Measurements from ENCODE around the gene ITK. TPM values are rescaled to one million over a fixed set of nuclear protein-coding genes. Genes with fewer than 3 reads are reported as not detected.

The ITK gene
- total and polyA plus RNA-seq, 2 donors (not counting 3 experiments of a cell fraction or from before 2014, with no cell fraction given): not detected

GRCh38 chr5:157130925-157131324 is 49.7 kb upstream of the ITK start:
- Histone ChIP-seq H2AFZ (ENCODE audit: low read depth, low read length) (no peak overlapping the region), H3K27me3 (ENCODE audit: control insufficient read depth in 2 of 2, insufficient read depth in 2 of 2, low read length in 2 of 2) (no peaks in the 10 kb centered on the region), H3K9ac (replicated peaks; ENCODE audit: extremely low read depth, insufficient read depth, low read length) (no peak overlapping the region), H3K36me3 (ENCODE audit: control insufficient read depth in 2 of 2, extremely low read depth in 1 of 2, insufficient read depth in 2 of 2, low read length in 2 of 2) (no peaks in the 10 kb centered on the region), H3K4me2 (ENCODE audit: insufficient read depth, low read length) (no peak overlapping the region), H3K9me3 (replicated peaks; ENCODE audit: control insufficient read depth, insufficient read depth, low read length) (no peaks in the 10 kb centered on the region), H3K4me3 (replicated peaks in 1 of 3; ENCODE audit: insufficient read depth in 1 of 3, low read depth in 1 of 3, low read length in 3 of 3) (no peak overlapping the region), H3K27ac (ENCODE audit: insufficient read depth, low read depth, low read length) (no peak overlapping the region), H3K79me2 (ENCODE audit: control insufficient read depth, insufficient read depth, low read length) (no peaks in the 10 kb centered on the region), H3K4me1 (ENCODE audit: control insufficient read depth, extremely low read depth, insufficient read depth, low read length) (no peaks in the 10 kb centered on the region), H3K9me1 (replicated peaks; ENCODE audit: control insufficient read depth, extremely low read depth, insufficient read depth, low read length) (no peaks in the 10 kb centered on the region), H4K20me1 (replicated peaks; ENCODE audit: control insufficient read depth, extremely low read depth, insufficient read depth, low read length) (no peaks in the 10 kb centered on the region)
- CTCF ChIA-PET: interaction anchor here (3.2 kb wide), 1 partner anchor 1992 kb away, joined by 44 read pairs; no protein-coding TSS in a partner anchor
- dilution Hi-C loops (cut with MboI; ENCODE audit: extremely low pct_ligation_motif_present, low sequenced_read_pairs) (no loop called here), intact Hi-C loops (cut with micrococcal nuclease) (no loop called here)
- no TSS peak for BruUV-seq (replicated peaks)
- no peak for DNase-seq (ENCODE audit: low read depth, low spot score)
- POLR2A ChIA-PET: no interaction called here
- TF ChIP-seq POLR2AphosphoS5 (IDR thresholded peaks at IDR 0.05; ENCODE audit: insufficient read depth, low read depth, low read length): no peak
- no peak for FAIRE-seq

DNA sequence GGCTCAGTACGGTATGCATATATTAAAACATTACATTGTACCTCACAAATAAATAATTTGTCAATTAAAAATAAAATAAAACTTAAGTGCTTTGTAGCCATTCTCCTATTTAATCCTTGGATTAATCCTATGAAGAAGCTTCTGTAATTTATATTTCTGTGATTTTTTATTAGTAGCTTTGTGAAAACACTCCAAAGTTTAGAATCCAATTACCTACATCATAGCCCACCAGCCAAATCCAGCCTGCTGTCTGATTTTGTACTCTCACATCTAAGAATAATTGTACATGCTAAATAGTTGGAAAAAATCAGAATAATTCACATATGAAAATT is 48.4 kb upstream of the ITK start:
- no peaks in the 10 kb centered on the region for H4K20me1 ChIP-seq (replicated peaks; ENCODE audit: control insufficient read depth, extremely low read depth, insufficient read depth, low read length)
- intact Hi-C loops (cut with micrococcal nuclease): no loop called here
- no peak overlapping the region for H3K27ac ChIP-seq (ENCODE audit: insufficient read depth, low read depth, low read length)
- H2AFZ ChIP-seq (ENCODE audit: low read depth, low read length): no peak overlapping the region
- H3K9ac ChIP-seq (replicated peaks; ENCODE audit: extremely low read depth, insufficient read depth, low read length): no peak overlapping the region
- no peaks in the 10 kb centered on the region for H3K9me1 ChIP-seq (replicated peaks; ENCODE audit: control insufficient read depth, extremely low read depth, insufficient read depth, low read length)
- FAIRE-seq (no peak), DNase-seq (ENCODE audit: low read depth, low spot score) (no peak)
- H3K4me1 ChIP-seq (ENCODE audit: control insufficient read depth, extremely low read depth, insufficient read depth, low read length): no peaks in the 10 kb centered on the region
- no TSS peak for BruUV-seq (replicated peaks)
- no peak overlapping the region for H3K4me2 ChIP-seq (ENCODE audit: insufficient read depth, low read length)
- TF ChIP-seq MYC (IDR thresholded peaks at IDR 0.05; ENCODE audit: low read depth, low read length) (no peak), POLR2AphosphoS5 (IDR thresholded peaks at IDR 0.05; ENCODE audit: insufficient read depth, low read depth, low read length) (no peak), MAX (IDR thresholded peaks at IDR 0.05; ENCODE audit: insufficient read depth, insufficient read length) (no peak), CTCF (IDR thresholded peaks at IDR 0.05; ENCODE audit: extremely low read depth in 1 of 2, insufficient read depth in 1 of 2, low read depth in 1 of 2, low read length in 2 of 2) (no peak), FOS (IDR thresholded peaks at IDR 0.05; ENCODE audit: borderline replicate concordance, insufficient read depth, low read length) (no peak)
- no peaks in the 10 kb centered on the region for H3K9me3 ChIP-seq (replicated peaks; ENCODE audit: control insufficient read depth, insufficient read depth, low read length)
- no peaks in the 10 kb centered on the region for H3K36me3 ChIP-seq (ENCODE audit: control insufficient read depth in 2 of 2, extremely low read depth in 1 of 2, insufficient read depth in 2 of 2, low read length in 2 of 2)
- ChIA-PET CTCF (interaction anchor here (1.1 to 3.2 kb wide), 5 partner anchors 10 to 1993 kb away, joined by 3 to 44 read pairs (median 13); partner anchors contain the start of gene MED7), POLR2A (interaction anchor here (0.7 to 1.5 kb wide), 2 partner anchors 11 to 1379 kb away, joined by 3 read pairs; partner anchors contain the start of gene MED7)
- dilution Hi-C loops (cut with MboI; ENCODE audit: extremely low pct_ligation_motif_present, low sequenced_read_pairs): no loop called here
- no peaks in the 10 kb centered on the region for H3K27me3 ChIP-seq (ENCODE audit: control insufficient read depth in 2 of 2, insufficient read depth in 2 of 2, low read length in 2 of 2)
- no peaks in the 10 kb centered on the region for H3K79me2 ChIP-seq (ENCODE audit: control insufficient read depth, insufficient read depth, low read length)
- no peak overlapping the region for H3K4me3 ChIP-seq (replicated peaks in 1 of 3; ENCODE audit: insufficient read depth in 1 of 3, low read depth in 1 of 3, low read length in 3 of 3)

All from endothelial cell of umbilical vein (primary cell).